Measurements from ENCODE around the gene CIAO1.
"Not testable (repeated sequence)": the region's sequence is repeated elsewhere in the genome, so short reads cannot be mapped to it uniquely, and the experiment has no call there.

Gene CIAO1

GRCh38 chr2:96276787-96277499 lies 10.9 kb downstream of the CIAO1 start:
- DNase-seq (ENCODE audit: low spot score): no peak

- DNase-seq (ENCODE audit: low spot score): no peak
Measured at GRCh38 chr2:96287273-96287856, 21.3 kb downstream of the CIAO1 start.

- DNase-seq (ENCODE audit: low spot score): no peak
Measured at GRCh38 chr2:96291751-96292150, 25.7 kb downstream of the CIAO1 start.

- not testable (repeated sequence) for DNase-seq (ENCODE audit: low spot score)
Measured at GRCh38 chr2:96294271-96294670, 28.2 kb downstream of the CIAO1 start.

- DNase-seq (ENCODE audit: low spot score): no peak
Measured at GRCh38 chr2:96296925-96297324, 30.9 kb downstream of the CIAO1 start.

- DNase-seq (ENCODE audit: low spot score): no peak
Measured at GRCh38 chr2:96301865-96302264, 35.8 kb downstream of the CIAO1 start.

GRCh38 chr2:96304606-96305005 lies 38.6 kb downstream of the CIAO1 start:
- no peak for DNase-seq (ENCODE audit: low spot score)

- DNase-seq (ENCODE audit: low spot score): peak; percentile 85
Measured at GRCh38 chr2:96305091-96305978, 39.3 kb downstream of the CIAO1 start, which contains the start of gene SNRNP200. TSS of gene SNRNP200 (minus strand) at chr2:96305546. CDS start at chr2:96305437, 109 bp downstream.

- no peak for DNase-seq (ENCODE audit: low spot score)
Measured at GRCh38 chr2:96305979-96306308, 39.9 kb downstream of the CIAO1 start.

GRCh38 chr2:96306370-96306769 lies 40.3 kb downstream of the CIAO1 start:
- DNase-seq (ENCODE audit: low spot score): no peak

GRCh38 chr2:96308248-96308647 lies 42.2 kb downstream of the CIAO1 start:
- DNase-seq (ENCODE audit: low spot score): no peak

- DNase-seq (ENCODE audit: low spot score): no peak
Measured at GRCh38 chr2:96315005-96315399, 49.0 kb downstream of the CIAO1 start.

GRCh38 chr2:96315400-96316071 lies 49.5 kb downstream of the CIAO1 start:
- DNase-seq (ENCODE audit: low spot score): peak; percentile 57

- no peak for DNase-seq (ENCODE audit: low spot score)
Measured at GRCh38 chr2:96316999-96317398, 51.0 kb downstream of the CIAO1 start.

GRCh38 chr2:96317584-96317997 lies 51.6 kb downstream of the CIAO1 start:
- no peak for DNase-seq (ENCODE audit: low spot score)

- DNase-seq (ENCODE audit: low spot score): no peak
Measured at GRCh38 chr2:96318723-96319122, 52.7 kb downstream of the CIAO1 start.

- no peak for DNase-seq (ENCODE audit: low spot score)
Measured at GRCh38 chr2:96319396-96319795, 53.4 kb downstream of the CIAO1 start.

GRCh38 chr2:96320326-96320725 lies 54.3 kb downstream of the CIAO1 start:
- no peak for DNase-seq (ENCODE audit: low spot score)

- DNase-seq (ENCODE audit: low spot score): peak; percentile 42
Measured at GRCh38 chr2:96320728-96321622, 55.0 kb downstream of the CIAO1 start.
